HG03159 (cell line): ENCODE results near the gene CADM2.
"Not testable (repeated sequence)": the region's sequence is repeated elsewhere in the genome, so short reads cannot be mapped to it uniquely, and the experiment has no call there.

Experiments
- ATAC-seq: cut with Tn5 transposase; IDR thresholded peaks from one replicate; pipeline ENCODE4 v1.9.1; 2021; ENCODE audit warnings: mild to moderate bottlenecking, moderate library complexity; ENCODE audit not compliant: unreplicated experiment

Gene CADM2

DNA sequence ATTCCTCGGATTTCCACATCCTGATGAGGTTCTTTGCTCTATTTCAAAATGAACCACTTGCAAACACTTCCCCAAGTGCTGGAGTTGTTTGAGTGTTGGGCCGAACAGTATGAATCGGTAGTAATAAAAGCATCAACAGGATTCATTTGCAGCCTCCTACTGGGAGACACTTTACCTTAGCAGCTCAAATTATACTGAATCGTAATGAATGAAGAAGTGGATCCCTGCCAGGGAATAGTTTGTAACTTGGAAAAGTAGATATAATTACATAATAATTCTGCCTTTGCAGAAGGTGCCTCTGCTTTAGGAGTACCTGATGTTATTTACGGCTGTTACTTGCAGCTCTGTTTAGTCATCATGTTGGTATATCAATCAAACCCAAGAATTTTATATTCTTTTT, 669.1 kb downstream of the CADM2 start:
- no peak for ATAC-seq

DNA sequence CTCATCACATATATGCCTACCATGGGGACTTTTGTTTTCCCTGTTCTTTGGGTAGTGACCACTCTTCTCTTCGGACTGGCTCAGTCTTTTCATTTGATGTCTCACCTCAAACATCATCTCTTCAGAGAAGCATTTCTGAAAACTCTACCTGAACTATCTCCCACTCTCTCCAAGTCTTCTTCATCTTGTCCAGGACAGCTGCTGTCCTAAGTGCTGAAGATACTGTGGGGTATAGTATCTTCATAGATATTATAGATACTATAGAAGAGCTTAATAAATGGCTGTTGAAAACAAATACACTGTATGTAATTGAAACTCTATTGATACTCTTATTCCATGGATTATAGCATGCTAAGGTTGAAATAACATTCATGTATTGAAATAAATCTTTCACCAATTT, 672.3 kb downstream of the CADM2 start:
- ATAC-seq, result no peak

DNA sequence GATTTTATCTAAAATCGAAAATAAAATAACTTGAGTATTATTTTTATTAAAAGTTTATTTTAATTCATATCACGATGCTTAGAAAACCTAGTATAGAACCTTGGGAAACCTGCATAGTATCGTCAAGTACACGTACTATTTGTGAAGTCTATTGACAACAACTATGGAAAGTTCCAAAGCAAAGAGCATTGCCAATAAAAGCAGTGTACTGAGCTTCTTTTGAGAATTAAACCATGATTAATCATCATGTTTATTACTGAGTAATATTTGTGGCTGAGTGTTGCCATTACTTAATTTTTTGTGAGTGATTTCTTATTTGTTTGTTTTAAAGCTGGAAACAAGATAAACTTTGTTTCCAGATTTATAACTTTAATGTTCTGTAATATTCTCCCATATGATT, 674.1 kb downstream of the CADM2 start:
- ATAC-seq, result no peak

DNA sequence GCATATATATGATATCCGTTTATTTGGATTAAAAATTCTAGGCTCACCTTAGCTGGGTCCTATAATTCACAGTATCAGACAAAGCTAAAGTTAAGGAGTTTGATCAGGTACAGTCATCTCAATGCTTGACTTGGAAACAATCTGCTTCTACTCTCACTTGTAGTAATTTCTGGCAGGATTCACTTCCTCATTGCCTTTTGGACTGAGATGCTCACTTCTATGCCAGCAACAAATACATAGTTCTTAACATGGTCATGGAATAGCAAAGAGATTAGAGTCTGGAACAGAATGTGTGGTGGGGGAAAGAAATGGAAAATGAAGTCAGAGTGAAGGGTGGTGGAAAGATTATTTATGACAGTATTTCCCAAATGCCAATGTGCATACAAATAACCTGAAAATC, 693.6 kb downstream of the CADM2 start:
- ATAC-seq, result no peak

DNA sequence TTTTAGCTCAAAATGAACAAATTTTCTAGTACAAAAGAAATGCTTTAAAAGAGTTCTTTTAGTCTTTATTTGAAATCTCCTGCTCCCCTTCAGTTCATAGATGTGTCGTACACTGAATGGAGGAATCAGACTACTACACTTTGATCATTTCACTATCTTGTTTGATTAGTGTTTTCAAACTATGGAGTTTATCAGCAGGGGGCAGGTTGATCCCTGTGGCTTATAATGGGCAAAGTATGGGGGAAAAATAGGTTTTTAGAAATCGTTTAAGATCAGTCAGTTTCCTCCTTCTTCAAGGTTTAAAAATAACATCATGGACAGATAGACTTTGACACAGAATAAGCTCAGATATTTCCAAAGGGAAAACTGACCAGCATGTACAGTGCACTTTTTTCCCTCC, 701.7 kb downstream of the CADM2 start:
- ATAC-seq, result no peak

DNA sequence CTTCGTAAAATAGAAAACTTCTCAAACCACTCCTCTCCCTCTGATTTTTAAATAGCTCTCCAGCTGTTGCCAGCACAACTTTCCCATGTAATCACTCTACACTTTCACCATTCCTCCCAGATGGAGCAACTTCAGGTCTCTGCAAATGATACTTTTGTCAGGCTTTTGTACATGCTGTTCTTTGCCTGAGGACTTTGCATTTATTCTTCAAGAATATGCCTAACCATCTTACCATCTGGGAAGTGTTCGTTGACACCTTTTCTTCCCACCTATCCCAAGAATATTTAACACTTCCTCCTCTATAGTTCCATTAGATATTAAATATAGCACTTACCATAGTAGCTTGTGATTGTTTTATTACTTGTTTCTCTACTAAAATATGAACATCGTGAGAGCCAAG, 703.7 kb downstream of the CADM2 start:
- ATAC-seq, result no peak

DNA sequence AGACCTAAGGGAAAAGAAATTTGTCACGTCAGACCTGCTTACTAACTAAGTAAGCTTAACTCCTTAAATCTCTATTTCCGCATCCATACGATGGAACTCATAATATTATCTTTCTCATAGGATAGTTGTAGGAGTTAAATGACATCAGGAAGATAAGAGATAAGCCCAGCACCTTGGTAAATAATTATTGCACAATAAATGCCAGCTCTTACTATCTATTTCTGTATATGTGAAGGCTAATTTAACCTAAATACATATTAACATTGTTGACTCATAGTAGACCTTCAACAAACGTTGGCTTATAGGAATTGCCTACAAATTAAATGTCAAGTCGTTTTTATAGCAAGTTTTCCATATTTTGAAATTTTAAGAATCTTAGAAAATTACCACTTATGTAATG, 709.0 kb downstream of the CADM2 start:
- ATAC-seq, result no peak

DNA sequence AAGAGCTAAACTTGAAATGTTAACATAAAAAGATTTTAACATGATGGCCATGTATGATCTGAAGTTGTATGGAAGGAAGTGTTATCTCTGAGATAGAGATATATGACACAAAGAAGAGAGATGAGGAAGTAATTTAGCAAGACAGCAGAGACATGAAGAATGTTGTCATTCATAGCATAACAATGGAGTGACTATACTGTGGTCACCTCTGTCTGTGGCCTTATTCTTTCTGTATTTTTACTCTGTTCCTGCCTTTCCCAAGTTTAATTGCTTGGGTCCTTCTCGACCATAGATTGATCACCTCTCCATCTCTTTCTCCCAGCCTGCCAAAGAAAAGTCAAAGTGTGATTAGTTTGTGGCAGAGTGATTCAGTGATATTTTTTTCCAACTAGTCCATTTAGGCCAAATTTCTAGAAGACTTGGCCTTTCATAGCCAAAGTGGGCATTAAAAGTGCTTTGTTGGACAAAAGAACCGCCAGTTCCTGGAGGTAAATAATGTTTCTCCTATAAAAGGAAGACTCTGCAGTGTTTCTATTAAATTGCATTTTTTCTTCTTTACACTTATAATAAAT, 711.9 kb downstream of the CADM2 start:
- no peak for ATAC-seq

DNA sequence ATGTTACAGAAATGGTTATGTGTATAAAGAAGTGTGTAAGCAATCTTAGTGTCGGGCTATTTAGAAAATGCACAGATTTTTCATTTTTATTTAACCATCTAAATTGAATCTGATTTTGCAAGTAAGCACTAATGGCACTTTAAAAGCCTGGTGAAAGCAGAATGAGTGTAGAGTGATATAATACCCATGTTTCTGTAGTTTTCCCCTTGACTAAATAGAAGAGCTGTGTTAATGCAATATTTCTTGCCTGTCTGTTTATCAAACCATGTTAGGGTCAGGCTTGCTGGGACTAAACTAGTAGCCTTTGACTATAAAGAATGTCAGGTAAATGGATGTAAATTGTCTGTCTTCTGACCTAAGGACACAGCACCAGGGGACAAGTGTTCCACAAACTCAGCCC, 714.0 kb downstream of the CADM2 start:
- no peak for ATAC-seq

DNA sequence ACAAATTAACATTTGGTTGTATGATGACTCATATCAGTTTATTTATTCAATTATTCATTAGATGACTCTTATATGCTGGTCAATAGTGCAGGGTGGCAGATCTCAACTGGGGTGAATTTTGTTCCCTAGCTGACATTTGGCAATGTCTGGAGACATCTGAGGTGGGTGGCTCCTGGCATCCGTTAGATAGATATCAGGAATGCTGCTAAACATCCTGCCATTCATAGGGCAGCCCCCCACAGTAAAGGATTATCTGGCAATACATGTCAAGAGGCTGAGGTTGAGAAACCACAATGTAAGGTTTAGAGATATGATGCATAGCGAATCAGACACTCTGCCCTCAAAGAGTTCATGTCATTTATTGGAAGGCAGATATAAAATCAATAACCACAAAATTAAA, 719.9 kb downstream of the CADM2 start:
- no peak for ATAC-seq

DNA sequence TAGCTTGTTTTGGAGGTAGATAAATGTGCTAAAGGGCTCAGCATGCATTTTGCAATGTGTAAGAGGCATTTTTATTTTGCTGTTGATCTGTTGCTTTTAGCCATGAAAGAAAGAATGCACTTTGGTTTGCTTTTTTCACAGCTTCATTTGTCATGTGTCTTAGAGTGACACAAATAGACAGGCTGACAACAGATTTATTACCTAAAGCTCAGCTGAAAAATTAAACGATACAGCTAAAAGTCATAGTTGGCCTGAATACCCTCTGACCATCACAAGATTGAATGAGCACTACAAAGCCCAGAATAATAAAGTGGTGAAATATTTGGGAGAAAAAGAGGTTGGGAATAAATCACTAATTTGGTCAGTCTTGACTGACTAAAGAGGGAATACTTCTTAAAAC, 723.1 kb downstream of the CADM2 start:
- ATAC-seq, result no peak

DNA sequence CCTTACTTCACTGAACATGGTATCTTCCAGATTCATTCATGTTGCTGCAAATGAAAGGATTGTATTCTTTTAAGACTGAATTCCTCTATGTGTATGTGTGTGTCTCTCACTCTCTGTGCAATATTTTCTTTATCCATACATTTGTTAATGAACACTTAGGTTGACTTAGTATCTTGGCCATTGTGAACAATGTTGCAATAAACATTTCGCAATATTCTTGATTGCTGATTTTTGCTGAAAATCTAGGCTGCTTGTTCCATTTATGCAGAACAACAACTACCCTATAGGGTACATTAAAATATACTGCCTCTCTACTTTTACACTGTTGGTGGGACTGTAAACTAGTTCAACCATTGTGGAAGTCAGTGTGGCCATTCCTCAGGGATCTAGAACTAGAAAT, 732.4 kb downstream of the CADM2 start:
- ATAC-seq, result no peak

DNA sequence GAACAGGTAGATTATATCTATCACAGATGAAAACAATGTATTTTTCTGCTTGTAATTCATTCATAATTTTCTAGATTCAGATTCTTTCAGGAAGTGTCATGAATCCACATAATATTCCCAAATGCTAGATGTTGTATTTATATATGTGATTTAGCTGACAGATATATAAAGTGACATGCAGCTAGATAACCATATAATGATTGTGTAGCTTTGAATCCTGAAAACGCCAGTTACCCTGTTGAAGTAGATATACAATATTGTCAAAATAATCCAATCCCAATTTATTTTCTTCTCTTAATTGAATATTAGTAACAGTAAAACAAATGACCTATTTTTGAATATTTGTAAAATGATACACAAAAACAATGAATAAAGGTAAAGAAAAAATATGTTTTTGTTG, 738.4 kb downstream of the CADM2 start:
- no peak for ATAC-seq

DNA sequence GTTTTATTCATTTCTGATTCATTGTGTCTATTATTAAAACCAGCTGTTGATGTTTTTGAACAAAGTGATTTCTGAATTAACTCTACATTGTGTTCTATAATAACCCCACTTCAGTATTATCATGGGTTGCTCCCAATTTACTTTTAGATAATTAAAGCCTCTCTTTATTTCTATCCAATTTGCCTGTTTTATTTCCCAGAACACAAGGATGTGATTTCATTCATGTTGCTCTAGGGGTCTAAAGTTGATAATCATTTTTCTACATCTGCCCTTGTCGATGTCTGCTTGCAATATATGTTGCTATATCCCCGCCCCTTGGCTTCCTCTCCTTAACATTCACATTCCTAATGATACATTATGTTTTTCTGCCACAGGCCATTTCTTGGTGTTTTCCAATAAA, 747.3 kb downstream of the CADM2 start:
- no peak for ATAC-seq

DNA sequence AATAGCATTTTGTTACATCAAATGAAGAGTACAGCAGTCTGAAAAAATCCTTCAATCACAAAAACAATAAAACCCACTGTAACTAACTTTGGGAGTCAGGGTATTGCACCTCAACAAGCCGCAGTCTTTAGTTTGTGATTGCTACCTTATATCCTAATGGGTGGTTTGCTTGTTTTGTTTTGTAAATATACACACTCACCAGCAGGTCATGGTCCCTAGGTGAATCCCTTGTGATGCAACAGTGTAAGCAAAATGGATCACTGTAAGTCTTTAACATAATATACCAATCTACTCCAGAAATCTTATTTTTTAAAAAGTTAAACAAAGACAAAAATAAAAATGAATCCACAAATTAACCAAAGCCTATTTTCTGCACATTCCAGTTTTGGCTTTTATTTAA, 749.5 kb downstream of the CADM2 start:
- not testable (repeated sequence) for ATAC-seq

DNA sequence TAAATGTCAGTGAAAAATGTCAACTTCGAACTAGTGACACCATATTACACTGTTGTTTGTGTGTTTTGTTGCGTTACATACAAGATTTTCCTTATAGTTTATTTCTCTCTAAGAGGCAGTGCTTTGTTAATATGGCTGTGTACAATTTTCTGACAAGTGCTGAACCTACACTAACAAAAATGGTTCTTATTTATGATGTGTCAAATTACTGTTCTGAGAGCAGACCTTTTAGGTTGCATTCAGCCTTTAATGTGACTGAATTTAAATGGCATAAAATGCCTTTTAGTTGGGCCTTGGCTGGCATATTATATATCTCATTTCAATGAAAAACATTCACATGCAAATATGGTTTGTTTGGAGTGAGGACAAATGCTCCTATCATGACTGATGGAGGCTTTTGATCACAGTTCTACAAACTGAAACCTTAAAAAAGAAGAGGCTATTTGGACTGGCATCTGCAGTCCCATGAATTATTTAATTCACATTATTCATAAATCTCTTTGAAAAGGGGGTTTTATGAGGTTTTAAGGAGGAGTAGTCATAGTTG, 750.6 kb downstream of the CADM2 start:
- ATAC-seq, result no peak

DNA sequence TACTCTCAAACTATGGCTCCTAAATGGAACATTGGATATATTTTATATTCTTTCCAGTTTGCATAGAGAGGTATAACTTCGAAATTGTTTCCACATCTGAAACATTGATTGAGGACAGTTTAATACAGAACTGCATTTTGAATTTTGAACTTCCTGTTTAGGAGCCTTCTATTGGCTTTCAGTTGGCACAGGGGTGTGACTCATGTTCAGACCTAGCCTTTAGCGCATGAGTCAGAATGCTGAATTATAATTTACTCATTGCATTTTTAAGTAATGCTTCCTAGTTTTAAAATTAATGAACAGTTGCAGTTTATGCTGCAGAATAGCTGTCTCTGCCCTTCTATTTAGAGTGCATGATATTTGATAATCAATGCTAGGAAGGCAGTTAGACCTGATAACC, 751.7 kb downstream of the CADM2 start:
- no peak for ATAC-seq

DNA sequence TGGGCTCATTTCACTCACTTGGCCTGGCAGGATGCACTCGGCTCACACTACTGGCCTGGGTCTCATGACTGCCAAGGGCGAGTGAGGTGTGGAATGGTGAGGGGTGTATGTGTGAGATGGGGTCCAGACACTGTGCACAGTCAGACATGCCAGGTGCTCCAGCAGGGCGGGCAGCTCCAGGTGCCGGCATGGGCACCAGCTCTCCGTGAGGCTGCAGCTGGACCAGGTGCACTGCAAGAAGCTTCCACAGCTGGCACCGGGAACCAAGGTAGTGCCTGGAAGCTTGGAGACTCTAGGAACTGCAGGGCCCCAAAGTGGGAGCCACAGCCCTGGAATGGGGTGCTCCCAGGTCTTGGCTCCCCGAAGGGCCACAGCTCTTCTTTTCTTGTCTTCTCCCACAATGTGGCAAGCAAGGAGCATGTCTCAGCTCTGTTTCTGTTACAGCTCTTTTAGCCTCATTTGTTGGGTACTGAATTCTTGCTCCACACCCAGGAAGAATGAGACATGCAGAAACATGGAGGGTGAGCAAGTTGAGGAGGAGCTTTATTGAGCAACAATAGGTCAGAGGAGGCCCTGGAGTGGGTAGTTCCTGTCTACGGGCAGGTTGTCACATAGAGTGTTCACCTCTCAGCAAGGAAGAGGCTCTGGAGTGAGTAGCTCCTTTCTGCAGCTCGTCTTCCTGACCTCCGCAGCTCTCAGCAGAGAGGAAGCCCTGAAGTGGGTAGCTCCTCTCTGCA, 762.8 kb downstream of the CADM2 start:
- ATAC-seq, result no peak

DNA sequence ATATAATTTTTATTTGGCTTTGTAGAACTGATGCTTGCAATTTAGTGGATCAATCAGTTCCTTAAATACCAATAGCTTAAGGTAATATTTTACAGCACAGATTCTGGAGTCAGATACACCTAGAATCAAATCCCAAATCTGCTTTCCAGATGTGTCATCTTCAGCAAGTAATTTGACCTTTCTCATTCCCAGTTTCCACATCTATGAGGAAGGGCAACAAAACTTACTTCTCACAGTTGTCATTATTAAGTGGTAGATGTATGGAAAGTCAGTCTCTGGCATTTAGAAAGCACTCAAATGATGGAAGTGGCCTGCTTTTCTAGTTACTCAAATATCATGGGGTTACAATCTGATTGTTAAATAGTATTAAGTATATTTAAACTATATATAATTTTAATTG, 767.0 kb downstream of the CADM2 start:
- no peak for ATAC-seq

DNA sequence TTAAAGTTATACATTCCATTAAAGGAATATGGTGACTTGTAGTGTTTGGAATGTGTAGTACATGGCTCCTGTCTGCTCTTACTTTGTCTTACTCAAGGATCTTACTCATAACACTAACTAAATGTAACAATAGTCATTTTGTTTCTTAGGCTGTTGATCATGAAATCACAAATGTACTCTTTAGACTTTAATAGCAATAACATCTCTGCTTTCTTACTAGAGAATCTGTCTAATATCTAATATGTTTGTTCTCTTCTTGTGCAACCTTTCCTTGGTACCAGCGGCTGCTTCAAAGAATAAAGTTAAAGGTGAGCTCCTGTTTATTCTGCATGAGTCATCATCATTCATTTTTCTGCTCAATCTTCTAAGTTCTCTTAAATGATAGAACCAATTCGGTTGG, 767.5 kb downstream of the CADM2 start:
- no peak for ATAC-seq

DNA sequence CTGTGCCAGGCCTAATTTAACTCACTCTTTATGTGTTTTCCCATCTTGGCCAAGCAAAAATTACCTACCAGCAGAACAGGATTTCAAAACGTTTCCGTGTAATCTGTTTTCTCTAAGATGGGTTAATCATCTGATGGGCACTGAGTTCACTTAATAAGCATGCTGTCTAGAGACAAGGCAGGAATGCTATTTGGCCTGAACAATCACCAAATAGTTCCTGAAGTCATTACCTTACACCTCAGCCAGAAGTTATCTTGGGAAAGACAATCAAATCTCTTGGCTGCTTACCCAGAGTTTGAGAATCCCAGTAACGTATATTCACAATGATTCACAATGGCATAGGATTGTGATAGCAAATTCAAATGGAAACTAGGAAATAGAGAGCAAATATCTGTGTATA, 779.1 kb downstream of the CADM2 start:
- ATAC-seq, result no peak

DNA sequence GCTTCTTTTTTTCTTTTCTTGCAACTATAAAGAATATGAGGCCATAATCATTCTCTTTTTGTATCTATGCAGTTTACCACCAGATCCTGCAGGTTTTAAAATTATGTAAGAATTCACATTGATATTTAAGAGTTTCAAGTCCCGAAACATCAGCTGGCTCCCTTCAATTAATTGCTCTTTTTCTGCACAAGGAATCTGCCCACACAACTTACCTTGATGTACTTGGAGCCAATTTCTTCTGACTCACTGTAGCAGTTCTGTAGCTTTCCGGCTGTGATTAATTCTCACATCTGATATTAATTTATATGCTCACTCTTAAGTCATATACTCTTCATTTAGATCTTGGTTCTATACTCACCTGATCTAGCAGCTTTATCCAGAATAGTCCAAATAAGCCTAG, 781.8 kb downstream of the CADM2 start:
- no peak for ATAC-seq

DNA sequence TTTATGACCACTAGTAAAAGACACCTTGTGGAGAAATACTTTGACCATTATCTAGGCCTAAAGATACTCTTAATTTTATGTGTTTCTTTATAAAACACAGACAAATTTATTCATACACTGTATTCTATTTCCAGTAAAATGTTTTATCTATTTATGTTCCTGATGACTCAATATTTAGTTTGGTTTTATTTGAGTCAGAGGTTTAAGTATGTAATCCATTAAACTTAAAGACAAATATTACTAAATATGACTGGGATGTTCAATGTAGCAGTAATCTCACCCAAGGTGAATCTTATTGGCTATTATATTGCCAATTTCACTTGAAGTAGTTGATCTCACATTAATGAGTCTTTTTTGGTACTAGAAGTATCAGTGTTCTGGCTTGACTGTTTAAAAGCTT, 799.7 kb downstream of the CADM2 start:
- no peak for ATAC-seq
